ENCODE measurements around the gene KLF18.
"Not testable (repeated sequence)": the region's sequence is repeated elsewhere in the genome, so short reads cannot be mapped to it uniquely, and the experiment has no call there.

Gene KLF18

GRCh38 chr1:44141531-44141930 is at the start of gene KLF18:
TSS of gene KLF18 (minus strand) at chr1:44141631. CDS start at chr1:44141631, 0 bp downstream.
- FAIRE-seq: no peak
- no peak for DNase-seq (ENCODE audit: extremely low spot score, insufficient read length, low read depth)

- DNase-seq (ENCODE audit: extremely low spot score, insufficient read length, low read depth): no peak
- no peak for FAIRE-seq
Observed at GRCh38 chr1:44174630-44175029, 33.2 kb upstream of the KLF18 start.

DNA sequence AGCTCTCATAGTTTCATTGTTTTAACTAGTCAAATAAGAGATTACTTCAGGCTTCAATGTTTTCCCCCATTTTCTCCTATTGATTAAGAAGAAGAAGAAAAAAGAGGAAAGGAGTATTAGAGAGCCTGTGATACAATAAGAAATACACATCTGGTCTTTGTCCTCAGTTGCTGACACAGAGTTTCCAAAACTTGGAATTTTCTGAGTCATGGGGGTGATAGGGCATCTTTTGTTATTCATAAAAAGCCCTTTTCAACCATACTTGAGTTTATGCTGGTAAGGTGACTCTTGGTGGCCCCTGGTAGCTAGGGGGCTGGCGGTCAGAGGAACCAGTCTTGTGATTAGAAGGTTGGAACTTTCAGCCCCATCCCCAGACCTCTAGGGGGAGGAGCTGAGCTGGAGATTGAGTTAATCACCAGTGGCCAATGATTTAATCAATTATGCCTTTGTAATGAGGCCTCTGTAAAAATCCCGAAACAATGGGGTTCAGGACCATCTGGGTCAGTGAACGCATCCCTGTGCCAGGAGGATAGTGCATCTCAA is 28.9 kb upstream of the KLF18 start:
- DNase-seq (ENCODE audit: extremely low spot score, insufficient read length, low read depth) (no peak), FAIRE-seq (no peak)

DNA sequence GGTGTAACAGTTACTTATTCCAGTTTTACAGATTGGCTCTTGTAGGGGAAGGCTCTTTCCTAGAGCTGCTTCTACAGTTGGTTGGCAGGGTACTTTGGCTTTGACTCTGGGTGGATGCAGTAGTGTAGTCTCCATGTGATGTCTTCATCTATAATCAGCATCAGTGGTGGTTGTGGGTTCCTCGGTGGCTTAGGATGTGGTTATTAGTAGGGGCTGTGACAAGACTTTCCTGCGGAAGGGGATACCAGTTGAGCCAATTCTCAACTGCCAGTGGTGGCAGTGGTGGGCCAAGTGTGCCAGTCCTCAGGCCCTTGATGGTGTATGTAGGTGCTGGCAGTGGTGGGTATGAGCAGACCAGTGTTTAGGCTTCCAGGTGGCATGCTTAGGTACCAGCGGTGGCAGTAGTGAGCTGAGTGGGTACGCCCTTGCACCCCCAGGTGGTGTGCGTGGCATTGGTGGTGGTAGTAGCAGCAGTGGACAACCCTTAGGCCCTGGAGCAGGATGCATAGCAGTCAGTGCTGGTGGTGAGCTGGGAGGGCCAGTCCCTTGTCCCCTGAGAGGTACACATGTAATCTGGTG is 27.2 kb upstream of the KLF18 start:
- no peak for FAIRE-seq
- DNase-seq (ENCODE audit: extremely low spot score, insufficient read length, low read depth): no peak

GRCh38 chr1:44161546-44161945 is 20.1 kb upstream of the KLF18 start:
- DNase-seq (ENCODE audit: extremely low spot score, insufficient read length, low read depth) (no peak), FAIRE-seq (no peak)

- DNase-seq (ENCODE audit: extremely low spot score, insufficient read length, low read depth) (no peak), FAIRE-seq (no peak)
Observed at GRCh38 chr1:44158871-44159270, 17.4 kb upstream of the KLF18 start.

- DNase-seq (ENCODE audit: extremely low spot score, insufficient read length, low read depth): no peak
Observed at GRCh38 chr1:44157903-44158302, 16.5 kb upstream of the KLF18 start.

DNA sequence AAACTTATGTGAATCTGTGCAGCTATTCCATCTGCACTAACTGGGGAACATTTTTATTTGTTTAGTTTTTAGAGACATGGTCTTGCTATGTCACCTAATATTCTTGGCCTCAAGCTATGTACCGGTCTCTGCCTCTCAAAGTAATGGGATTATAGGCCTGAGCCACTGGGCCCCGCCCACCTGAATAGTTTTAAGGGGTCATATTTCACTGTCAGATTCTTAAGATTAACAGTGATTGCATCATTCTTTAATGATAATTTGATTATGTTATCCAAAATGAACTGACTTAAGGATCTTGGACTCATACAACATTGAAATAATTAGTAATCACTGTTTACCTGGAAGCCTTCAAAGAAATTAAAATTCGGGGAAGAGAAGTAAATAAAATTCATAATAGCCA is 12.6 kb upstream of the KLF18 start:
- DNase-seq (ENCODE audit: extremely low spot score, insufficient read length, low read depth) (no peak), FAIRE-seq (no peak)

More at GRCh38 chr1:44157903-44158302, 16.5 kb upstream of the KLF18 start:
- no peak for FAIRE-seq

DNA sequence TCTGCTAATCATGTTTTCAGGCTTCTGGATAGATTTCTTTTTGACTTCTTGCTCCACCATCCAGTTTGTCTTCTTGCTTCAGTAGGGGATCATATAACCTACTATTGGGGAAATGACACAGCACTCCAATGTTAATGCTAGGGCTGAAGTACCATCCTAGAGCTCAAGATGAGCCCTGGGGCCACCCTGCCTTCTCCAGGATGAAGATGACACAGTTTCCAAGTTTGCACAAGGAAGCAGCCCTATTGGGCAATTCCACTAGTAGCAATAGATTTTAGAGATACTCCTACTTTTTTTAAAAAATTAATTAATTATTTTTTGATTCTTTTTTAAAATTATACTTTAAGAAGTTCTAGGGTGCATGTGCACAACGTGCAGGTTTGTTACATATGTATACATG is 11.3 kb upstream of the KLF18 start:
- no peak for DNase-seq (ENCODE audit: extremely low spot score, insufficient read length, low read depth)
- FAIRE-seq: no peak

- DNase-seq (ENCODE audit: extremely low spot score, insufficient read length, low read depth) (no peak), FAIRE-seq (no peak)
Observed at GRCh38 chr1:44151808-44152207, 10.4 kb upstream of the KLF18 start.

GRCh38 chr1:44151332-44151731 is 9.9 kb upstream of the KLF18 start:
- DNase-seq (ENCODE audit: extremely low spot score, insufficient read length, low read depth) (no peak), FAIRE-seq (no peak)

- no peak for FAIRE-seq
Observed at GRCh38 chr1:44147582-44147981, 6.2 kb upstream of the KLF18 start.

DNA sequence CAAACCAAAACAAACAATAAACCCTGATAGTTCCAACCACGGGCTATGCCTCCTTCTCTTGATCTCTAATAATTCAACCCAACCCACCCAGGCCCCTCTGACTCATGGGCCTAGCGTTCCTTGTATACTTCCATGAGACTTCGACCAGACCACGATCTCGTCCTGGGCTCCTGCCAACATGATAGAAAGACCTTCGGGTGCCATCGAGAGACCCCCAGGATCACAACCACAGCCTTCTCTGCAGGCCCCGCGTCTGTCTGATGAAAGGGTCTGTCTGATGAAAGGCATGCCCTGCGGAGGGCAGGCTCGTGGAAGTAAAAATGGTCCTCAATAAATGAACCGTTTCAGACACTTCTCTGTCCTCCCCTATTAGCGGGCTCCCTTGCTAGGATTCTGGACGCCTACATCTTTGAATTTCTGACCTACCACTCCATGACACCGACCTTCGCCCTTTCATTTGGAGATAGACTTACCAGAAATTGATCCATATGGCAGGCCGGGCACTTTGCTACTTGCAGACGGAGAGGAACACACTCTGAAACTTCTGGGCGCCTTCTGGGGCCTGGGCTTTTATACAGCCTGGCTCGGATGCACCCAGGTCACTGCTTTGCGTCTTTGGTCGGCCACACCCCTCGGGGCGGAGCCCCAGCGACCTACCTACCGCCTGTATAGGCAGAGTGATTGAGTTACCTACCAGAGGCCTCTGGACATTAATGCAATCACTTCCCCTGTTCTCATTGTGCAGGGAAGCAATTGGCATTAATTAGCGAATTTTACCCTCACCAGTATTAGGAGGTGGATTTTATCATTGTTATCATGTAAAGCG is 5.3 kb upstream of the KLF18 start:
- no peak for FAIRE-seq
- no peak for DNase-seq (ENCODE audit: extremely low spot score, insufficient read length, low read depth)

More at GRCh38 chr1:44147582-44147981, 6.2 kb upstream of the KLF18 start:
- no peak for DNase-seq (ENCODE audit: extremely low spot score, insufficient read length, low read depth)

GRCh38 chr1:44144962-44145756 is 3.7 kb upstream of the KLF18 start:
- DNase-seq (ENCODE audit: extremely low spot score, insufficient read length, low read depth) (no peak), FAIRE-seq (no peak)

- FAIRE-seq; DNase-seq (ENCODE audit: extremely low spot score, insufficient read length, low read depth): not testable (repeated sequence)
Observed at GRCh38 chr1:44139565-44139964, 1.9 kb downstream of the KLF18 start.

GRCh38 chr1:44138239-44138638 is 3.2 kb downstream of the KLF18 start:
- FAIRE-seq (no peak), DNase-seq (ENCODE audit: extremely low spot score, insufficient read length, low read depth) (no peak)

GRCh38 chr1:44135886-44136285 is 5.5 kb downstream of the KLF18 start:
- no peak for DNase-seq (ENCODE audit: extremely low spot score, insufficient read length, low read depth)
- no peak for FAIRE-seq

DNA sequence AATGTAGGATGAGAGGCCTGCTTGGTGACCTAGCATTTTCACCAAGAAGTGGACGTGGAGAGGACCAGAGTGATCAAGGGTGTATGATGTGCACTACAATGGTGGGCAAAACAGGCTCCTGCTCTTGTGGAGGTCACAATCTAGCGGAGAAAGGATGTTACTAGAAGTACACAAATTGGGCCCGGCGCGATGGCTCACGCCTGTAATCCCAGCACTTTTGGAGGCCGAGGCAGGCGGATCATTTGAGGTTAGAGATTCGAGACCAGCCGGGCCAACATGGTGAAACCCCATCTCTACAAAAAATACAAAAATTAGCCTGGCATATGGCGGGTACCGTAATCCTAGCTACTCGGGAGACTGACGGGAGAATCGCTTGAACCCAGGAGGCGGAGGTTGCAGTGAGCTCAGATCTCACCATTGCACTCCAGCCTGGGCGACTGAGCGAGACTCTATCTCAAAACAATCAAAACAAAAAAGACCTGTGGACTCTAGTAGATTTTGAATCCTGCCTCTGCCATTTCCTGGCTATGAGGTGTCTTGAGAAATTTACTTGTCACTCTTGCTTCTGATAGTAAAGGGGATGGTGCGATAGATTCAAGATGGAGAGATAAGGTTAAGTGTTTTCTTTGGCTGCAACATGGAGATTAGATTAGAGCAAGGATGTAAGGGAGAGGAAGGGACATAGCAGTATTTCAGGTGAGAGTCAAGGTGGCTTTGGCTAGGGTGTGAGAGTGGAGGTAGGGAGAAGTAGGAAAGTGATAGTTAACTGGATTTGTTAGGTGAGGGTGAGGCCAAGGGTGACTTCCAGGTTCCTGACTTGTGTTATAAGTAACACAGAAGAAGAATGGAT is 7.1 kb downstream of the KLF18 start:
- FAIRE-seq (no peak), DNase-seq (ENCODE audit: extremely low spot score, insufficient read length, low read depth) (no peak)

DNA sequence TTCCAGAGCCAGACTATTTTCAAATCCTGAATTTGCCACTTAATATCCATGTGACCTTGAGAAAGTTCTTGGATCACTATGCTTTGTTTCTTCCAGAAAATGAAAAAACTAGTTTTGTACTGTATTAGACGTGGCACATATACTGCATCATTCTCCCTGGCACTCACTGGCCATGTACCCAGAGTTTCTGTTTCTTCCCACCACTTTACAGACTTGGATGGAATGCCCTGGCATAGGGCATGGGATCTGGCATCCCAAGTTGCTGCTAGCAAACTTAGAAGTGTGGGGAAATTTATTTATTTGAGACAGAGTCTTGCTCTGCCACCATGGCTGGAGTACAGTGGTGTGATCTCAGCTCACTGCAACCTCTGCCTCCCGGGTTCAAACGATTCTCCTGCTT is 10.0 kb downstream of the KLF18 start:
- FAIRE-seq: no peak

More for the DNA sequence above, 10.0 kb downstream of the KLF18 start:
- DNase-seq (ENCODE audit: extremely low spot score, insufficient read length, low read depth): no peak

Measured in GM18507 (cell line).